PC-9 (cell line): Measurements from ENCODE around the gene TADA3.

Experiments
- EZH2 ChIP-seq: fragments of 200-600 bp; sonication (generic); IDR thresholded peaks from 2 replicates; pipeline ENCODE4 v1.8.0; 2017; ENCODE audit warnings: antibody characterized with exemption, low read depth
- TF ChIP-seq, protein P1 (sequence below): fragments of 200-600 bp; sonication (generic); conservative IDR thresholded peaks from 2 replicates; pipeline ENCODE4 v1.6.1; 2017; ENCODE audit warnings: mixed run types, antibody characterized with exemption, mild to moderate bottlenecking, moderate library complexity

DNA sequence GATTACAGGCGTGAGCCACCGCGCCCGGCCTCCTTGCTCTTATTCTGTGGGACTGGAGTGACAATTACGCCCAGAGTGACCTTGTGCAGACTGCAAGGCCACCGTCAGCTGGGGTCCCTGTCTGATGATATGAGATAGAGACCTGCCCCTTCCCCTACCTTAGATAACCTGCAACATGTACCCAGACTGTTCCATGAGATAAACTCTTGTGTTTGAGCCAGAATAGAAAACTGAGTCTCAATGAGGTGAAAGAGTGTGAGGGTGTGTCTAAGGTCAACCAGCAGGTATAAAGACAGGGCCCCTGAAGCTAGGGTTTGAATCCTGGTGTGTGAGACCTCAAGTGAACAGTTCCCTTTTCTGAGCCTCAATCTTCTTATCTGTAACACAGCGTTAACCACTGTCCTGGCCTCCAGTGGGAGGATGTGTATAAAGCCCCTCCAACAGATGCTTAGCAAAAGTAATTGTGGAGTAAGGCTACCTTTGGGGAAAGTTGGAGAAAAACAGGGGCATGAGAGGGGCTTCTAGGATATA, 6.0 kb downstream of the TADA3 start:
- TF ChIP-seq, protein P1, sequence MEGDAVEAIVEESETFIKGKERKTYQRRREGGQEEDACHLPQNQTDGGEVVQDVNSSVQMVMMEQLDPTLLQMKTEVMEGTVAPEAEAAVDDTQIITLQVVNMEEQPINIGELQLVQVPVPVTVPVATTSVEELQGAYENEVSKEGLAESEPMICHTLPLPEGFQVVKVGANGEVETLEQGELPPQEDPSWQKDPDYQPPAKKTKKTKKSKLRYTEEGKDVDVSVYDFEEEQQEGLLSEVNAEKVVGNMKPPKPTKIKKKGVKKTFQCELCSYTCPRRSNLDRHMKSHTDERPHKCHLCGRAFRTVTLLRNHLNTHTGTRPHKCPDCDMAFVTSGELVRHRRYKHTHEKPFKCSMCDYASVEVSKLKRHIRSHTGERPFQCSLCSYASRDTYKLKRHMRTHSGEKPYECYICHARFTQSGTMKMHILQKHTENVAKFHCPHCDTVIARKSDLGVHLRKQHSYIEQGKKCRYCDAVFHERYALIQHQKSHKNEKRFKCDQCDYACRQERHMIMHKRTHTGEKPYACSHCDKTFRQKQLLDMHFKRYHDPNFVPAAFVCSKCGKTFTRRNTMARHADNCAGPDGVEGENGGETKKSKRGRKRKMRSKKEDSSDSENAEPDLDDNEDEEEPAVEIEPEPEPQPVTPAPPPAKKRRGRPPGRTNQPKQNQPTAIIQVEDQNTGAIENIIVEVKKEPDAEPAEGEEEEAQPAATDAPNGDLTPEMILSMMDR: no peak
- no peak for TF ChIP-seq EZH2
